GM18498 (cell line): ENCODE data around the gene CHI3L2.
A peak's percentile ranks its signal among the peaks of the same experiment; 100 is the strongest.

Experiments used
- ATAC-seq: cut with Tn5 transposase; IDR thresholded peaks from one replicate; pipeline ENCODE4 v1.9.1; 2021; ENCODE audit warnings: mild to moderate bottlenecking, moderate library complexity; ENCODE audit not compliant: unreplicated experiment

CHI3L2 gene

GRCh38 chr1:111218701-111219556 is 8.6 kb upstream of the CHI3L2 start:
- ATAC-seq: no peak

- peak; percentile 37 for ATAC-seq
These were observed 7.8 kb upstream of the CHI3L2 start for GRCh38 chr1:111219557-111220286.

- ATAC-seq: no peak
These were observed 7.1 kb upstream of the CHI3L2 start for GRCh38 chr1:111220302-111220890.

GRCh38 chr1:111221276-111221632 is 6.3 kb upstream of the CHI3L2 start:
- peak; percentile 0 for ATAC-seq

- ATAC-seq: peak; percentile 59
These were observed 5.8 kb upstream of the CHI3L2 start for GRCh38 chr1:111221633-111222291.

GRCh38 chr1:111222308-111223125 is 5.0 kb upstream of the CHI3L2 start:
- peak; percentile 31 for ATAC-seq

- ATAC-seq: no peak
These were observed 4.3 kb upstream of the CHI3L2 start for GRCh38 chr1:111223126-111223685.

- no peak for ATAC-seq
These were observed 2.4 kb upstream of the CHI3L2 start for GRCh38 chr1:111225091-111225490.

GRCh38 chr1:111225717-111226400 is 1.7 kb upstream of the CHI3L2 start:
- ATAC-seq: no peak

- ATAC-seq: no peak
These were observed 586 bp downstream of the CHI3L2 start for GRCh38 chr1:111227851-111228747.

- ATAC-seq: no peak
These were observed 1.2 kb downstream of the CHI3L2 start for GRCh38 chr1:111228748-111229126.

- no peak for ATAC-seq
These were observed 4.6 kb downstream of the CHI3L2 start for GRCh38 chr1:111232134-111232533.

- ATAC-seq: no peak
These were observed 6.7 kb downstream of the CHI3L2 start for GRCh38 chr1:111234258-111234657.

- ATAC-seq: no peak
These were observed 7.4 kb downstream of the CHI3L2 start for GRCh38 chr1:111234866-111235265.

GRCh38 chr1:111236379-111236778 is 8.9 kb downstream of the CHI3L2 start:
- ATAC-seq: no peak

GRCh38 chr1:111236806-111237205 is 9.3 kb downstream of the CHI3L2 start:
- no peak for ATAC-seq

GRCh38 chr1:111238056-111238795 is 10.7 kb downstream of the CHI3L2 start:
- ATAC-seq: no peak

GRCh38 chr1:111241797-111242196 is 14.3 kb downstream of the CHI3L2 start:
- ATAC-seq: no peak
